Measurements from ENCODE around the gene TMEM130.

- TF ChIP-seq CTCF (IDR thresholded peaks at IDR 0.05; ENCODE audit: low read length) (no peak), EZH2phosphoT487 (IDR thresholded peaks at IDR 0.05; ENCODE audit: low read length) (no peak)
Observed at GRCh38 chr7:98826387-98826786, 43.4 kb downstream of the TMEM130 start.

Data from MM.1S (cell line).